GM18858 (cell line): ENCODE measurements around the gene ABHD3.
A peak's percentile ranks its signal among the peaks of the same experiment; 100 is the strongest.
"Not testable (repeated sequence)": the region's sequence is repeated elsewhere in the genome, so short reads cannot be mapped to it uniquely, and the experiment has no call there.

Experiments
- ATAC-seq: cut with Tn5 transposase; IDR thresholded peaks from one replicate; pipeline ENCODE4 v1.9.1; 2021; ENCODE audit not compliant: unreplicated experiment

The ABHD3 gene, protein sequence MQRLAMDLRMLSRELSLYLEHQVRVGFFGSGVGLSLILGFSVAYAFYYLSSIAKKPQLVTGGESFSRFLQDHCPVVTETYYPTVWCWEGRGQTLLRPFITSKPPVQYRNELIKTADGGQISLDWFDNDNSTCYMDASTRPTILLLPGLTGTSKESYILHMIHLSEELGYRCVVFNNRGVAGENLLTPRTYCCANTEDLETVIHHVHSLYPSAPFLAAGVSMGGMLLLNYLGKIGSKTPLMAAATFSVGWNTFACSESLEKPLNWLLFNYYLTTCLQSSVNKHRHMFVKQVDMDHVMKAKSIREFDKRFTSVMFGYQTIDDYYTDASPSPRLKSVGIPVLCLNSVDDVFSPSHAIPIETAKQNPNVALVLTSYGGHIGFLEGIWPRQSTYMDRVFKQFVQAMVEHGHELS

DNA sequence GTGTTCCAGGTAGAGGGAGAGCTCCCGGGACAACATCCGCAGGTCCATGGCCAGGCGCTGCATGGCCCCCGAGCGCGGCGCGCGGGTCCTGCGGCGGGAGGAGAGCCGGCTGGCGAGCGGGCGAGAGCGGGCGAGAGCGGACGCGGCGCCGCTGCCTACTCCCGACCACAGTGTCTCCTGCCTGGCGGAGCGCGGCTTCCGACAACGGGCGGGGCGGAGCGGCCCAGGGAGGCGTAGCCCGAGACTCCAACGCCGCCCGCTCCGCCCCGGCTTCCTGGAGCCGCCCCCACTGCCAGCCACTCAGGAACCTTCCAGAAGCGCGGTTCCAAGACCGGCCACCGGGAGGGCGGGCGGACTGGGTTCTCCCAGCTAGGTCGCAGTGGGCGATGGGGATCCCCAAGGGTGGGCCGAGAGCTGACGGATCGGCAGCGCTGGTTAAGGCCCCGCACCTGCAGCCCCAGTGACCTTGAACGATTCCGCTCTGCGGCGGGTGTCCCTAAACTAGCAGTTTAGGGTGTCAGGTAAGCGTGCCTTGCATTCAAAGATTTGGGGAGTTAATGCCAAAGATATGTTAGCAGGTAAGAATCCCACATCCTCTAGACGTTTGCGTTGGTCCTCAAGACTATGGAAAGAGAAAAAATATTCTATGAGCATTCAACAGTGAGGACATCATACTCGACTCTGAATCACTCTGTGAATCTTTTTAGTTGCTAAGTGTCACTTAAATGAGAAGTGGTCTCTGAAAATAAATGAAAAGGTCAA is at the start of gene ABHD3:
TSS of gene ABHD3 (minus strand) at position 172 of the 762 bp plus-strand sequence. CDS start at position 63, 109 bp downstream.
- peak; percentile 84 for ATAC-seq

DNA sequence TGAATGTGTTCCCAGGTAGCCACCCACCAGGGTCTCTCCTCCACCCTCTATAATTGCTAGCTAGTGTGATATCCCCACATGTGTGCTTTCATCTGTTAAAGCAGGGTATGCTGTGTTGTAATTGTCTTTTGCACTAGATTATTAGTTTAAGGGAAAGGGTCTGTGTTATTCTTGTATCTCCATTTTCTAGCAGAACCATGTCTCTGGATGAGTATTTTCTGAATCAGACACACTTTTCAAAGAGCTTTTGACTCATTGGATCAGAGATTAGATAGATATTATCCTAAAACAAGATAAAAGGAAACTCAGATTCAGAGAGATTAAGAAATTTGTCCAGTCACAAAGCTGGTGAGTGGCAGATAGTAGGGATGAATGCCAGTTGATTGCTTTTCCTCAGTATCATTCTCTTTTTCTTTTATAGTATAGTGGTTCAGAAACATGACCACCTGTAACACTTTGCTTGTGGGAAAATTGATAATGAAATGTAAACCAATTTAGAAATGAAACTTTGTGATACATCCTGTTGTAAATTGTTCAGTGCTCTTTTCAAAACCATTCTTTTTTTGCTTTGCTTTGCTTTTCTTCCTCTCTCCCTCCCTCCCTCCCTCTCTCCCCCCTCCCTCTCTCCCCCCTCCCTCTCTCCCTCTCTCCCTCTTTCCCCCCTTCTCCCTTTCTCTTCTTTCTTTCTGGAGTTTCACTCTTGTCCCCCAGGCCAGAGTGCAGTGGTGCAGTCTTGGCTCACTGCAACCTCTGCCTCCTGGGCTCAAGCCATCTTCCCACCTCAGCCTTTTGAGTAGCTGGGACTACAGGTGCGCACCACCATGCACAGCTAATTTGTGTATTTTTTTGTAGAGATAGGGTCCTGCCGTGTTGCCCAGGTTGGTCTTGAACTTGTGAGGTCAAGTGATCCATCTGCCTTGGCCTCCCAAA is 43.5 kb upstream of the ABHD3 start:
- no peak for ATAC-seq

DNA sequence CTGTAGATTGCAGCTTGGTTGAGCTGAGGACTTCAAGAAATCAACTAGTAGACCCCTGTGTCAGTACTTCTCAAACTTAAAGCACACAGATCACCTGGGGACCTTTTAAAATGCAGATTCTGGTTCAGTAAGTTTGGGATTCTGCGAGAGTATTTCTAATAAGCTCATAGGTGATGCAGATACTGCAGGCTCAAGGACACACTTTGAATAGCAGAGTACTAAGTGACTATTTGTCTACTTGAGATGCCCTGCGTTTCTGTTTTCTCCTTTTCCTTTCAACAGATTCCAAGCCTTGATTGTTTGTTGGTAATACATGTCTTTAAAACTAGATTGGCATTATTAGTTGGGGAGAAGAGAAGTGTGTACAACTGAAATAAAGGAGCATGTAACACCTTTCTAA is 42.7 kb upstream of the ABHD3 start:
- no peak for ATAC-seq

DNA sequence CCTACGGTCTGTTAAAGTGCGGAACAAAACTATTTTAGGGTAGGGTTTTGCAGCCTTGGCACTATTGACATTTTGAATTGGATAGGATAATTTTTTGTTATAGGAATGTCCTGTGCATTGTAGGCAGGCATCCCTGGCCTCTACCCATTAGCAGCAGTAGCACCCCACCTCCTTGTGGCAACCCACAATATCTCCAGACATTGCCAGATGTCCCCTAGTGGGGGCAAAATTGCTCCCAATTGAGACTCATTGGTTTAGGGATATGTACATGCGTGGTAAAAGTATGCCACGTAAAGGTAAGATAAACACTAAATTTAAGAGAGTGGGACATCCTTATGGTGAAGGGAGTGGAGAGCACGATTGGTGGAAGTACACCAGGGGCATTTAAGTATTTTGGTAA is 40.7 kb upstream of the ABHD3 start:
- ATAC-seq = no peak

DNA sequence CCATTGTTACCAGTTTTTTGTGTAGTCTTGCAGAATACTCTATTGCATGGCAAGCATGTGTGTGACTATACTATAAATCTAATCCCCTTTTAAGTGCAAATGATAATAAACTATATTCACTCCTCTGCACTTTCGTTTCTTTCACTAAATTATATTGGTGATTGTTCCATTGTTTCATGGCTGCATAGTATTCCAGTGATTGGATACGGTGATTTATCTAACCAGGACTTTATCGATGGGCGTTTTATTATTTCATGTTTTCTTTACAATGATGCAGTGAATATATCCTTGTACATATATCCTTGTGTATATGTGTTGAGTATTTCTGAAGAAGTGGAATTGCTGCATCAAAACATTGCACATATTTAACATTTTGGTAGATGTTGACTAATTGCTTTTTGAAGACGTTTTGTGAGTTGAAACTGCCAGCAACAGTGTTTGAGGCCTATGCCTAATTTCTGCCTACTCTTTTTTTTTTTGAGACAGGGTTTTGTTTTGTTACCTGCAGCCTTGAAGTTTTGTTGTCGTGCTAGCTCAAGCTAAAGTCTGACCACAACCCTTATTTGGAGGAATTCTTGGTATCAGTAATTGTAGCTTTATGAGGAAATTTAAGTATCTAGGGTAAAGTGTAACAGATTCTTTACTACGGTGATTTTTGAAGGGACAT is 38.7 kb upstream of the ABHD3 start:
- ATAC-seq = no peak

DNA sequence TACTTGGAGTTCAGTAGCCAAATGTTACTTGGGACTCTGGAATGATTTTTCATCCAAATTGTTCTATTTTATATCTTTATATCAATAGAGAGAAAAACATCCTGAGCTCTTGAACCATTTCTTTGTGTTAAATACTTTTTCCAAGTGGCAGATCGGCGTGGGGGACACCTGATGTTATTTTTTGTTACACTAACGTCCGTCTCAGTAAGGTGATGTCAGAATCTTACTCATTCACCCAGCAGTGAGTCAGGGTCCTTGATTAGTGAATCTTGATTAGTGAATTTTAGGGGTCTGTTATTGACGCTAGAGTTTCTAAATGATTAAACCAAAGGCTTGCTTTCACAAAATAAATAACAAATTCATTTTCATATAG is 37.7 kb upstream of the ABHD3 start:
- ATAC-seq = no peak

DNA sequence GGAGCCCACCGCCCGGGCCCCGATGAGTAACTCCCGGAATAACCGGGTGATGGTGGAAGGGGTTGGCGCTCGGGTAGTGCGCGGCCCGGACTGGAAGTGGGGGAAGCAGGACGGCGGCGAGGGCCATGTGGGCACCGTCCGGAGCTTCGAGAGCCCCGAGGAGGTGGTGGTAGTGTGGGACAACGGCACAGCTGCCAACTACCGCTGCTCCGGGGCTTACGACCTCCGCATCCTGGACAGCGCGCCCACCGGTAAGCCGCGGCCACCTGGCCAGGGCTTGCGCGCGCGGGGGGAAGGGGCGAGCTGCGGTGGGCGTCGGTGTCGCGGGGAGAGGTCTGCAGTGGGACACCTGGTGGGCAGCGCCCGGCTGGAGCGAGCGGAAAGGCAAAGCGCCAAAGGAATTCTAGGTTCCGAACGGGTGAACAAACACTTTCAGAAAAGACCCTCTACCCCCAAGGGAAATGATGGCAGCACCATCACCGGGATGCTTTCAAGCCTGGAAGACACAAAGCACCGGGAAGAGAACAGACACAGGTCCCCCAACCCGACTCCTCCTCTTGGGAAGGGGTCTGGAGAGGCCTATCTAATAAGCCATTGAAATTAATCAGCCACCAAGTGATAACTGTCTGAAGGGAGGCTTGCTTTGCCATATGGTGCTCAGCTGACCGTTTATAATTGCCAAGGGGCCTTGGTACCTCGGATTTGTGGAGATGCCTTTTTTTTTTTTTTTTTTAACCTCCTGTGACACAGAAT is 37.2 kb upstream of the ABHD3 start:
- ATAC-seq = peak; percentile 1

DNA sequence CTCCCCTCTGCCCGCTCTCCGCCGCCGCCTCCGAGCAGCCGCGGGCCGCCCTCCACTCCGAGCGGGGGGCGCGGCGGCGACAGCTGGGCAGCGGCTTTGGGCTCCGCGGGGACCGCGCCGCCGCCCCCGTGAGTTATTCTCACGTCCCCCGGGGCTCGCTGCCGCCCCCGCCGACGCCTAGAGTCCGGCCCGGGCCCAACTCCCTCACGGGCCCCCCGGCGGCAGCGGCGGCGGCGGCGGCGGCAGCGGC is 36.7 kb upstream of the ABHD3 start:
- no peak for ATAC-seq

DNA sequence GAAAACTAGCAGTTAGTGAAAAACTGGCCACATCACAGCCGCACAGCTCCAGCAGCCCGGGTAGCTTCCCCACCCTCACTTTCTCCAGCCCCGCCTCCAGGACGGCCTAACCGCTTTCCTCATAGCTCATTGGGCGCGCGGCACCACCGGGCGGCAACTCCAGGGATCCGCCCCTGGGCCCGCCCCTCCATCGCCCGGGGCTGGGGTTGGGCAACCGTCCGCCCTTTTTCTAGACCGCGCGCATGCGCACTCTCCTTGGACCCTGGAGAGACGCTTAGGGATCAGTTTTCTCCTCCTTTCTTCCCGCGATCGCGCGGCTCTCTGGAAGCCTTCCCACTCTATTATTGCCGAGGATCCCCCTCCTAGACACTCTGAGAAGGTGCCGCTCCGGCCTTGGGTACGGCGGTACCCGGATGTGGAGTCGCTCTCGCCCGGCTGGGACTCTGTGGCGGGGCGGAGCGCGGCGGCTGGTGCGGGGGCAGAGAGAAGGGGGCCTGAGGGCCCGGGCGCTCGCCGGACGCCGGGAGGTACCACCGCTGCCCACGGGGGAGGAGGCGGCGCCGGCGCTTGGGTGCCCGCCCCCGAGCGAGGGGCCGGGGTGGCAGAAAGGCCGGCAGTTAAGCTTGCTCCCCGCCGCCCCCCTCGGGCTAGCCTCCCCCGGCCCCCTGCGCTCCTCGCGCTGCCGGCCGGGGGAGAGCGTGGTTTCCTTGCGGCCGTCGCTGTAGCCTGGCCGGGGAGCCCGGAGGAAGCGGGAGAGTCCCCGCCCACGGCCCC is 36.2 kb upstream of the ABHD3 start, which contains the start of gene MIB1:
TSS of gene MIB1 (plus strand) at position 255 of the 774 bp plus-strand sequence. CDS start 792 bp downstream, outside the sequence.
- peak; percentile 92 for ATAC-seq

DNA sequence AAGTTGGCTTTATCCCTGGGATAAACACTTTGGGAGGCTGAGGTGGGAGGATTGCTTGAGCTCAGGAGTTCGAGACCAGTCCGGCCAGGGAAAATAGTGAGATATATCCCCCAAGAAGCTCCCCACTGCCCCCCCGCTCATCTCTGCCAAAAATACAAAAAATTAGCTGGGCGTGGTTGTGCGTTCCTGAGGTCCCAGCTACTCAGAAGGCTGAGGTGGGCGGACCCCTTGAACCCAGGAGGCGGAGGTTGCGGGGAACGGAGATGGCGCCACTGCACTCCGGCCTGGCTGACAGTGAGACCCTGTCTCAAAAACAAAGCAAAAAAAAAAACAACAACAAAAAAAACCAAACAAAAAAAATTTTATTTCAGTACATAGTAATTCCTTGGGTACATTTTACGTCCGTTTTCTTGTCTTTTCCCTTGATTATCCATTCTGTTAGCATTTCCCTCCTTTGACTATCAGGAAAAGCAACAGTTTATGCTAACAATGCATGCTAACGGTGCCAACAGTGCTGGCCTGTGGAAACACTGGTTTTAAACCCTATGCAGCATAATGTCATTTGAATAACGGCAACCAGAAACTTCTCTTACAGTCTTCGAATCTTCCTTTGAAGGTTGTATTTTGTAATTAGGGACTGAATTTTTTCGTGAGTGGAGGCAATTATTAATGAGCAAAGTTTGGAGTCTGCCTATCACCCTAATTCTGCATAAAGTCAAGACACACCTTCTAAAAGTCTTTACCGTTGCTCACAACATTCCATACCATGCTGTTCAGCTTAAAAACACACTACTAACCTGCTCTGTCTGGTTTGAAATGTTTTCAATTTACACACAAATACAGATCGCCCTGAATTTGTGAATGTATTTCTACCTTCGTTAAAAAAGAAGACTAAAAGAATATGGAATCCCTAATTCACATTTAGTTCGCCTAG is 35.3 kb upstream of the ABHD3 start:
- peak; percentile 19 for ATAC-seq

DNA sequence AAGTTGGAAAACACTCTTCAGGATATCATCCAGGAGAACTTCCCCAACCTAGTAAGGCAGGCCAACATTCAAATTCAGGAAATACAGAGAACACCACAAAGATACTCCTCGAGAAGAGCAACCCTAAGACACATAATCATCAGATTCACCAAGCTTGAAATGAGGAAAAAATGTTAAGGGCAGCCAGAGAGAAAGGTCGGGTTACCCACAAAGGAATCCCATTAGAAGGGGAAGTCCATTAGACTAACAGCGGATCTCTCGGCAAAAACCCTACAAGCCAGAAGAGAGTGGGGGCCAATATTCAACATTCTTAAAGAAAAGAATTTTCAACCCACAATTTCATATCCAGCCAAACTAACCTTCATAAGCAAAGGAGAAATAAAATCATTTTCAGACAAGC is 32.4 kb upstream of the ABHD3 start:
- not testable (repeated sequence) for ATAC-seq

DNA sequence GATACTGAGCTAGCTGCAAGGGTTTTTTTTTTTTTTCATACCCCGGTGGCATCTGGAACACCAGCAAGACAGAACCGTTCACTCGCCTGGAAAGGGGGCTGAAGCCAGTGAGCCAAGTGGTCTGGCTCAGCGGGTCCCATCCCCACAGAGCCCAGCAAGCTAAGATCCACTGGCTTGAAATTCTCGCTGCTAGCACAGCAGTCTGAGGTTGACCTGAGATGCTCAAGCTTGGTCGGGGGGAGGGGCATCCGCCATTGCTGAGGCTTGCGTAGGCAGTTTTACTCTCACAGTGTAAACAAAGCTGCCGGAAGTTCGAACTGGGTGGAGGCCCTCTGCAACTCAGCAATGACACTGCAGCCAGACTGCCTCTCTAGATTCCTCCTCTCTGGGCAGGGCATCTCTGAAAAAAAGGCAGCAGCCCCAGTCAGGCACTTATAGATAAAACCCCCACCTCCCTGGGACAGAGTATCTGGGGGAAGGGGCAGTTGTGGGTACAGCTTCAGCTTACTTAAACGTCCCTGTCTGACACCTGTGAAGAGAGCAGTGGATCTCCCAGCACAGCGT is 31.0 kb upstream of the ABHD3 start:
- no peak for ATAC-seq

DNA sequence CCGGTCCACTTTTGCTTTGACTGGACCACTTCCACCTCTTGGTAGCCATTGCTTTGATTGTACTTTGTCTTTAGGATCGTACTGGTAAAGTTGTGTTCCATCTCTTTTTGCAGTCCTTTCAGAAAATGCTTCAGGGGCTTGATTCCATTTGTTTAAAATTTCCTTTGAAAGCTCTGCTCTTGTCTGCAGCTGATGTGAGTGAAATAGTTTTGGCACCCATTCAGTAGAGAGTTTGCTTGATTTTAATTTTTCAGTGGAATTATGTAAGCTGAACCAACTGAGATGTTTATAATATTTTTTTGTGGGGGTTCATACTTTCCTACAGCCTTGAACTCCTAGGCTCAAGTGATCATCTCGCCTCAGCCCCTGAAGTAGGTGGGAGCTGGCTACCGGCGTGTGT is 28.4 kb upstream of the ABHD3 start:
- no peak for ATAC-seq

DNA sequence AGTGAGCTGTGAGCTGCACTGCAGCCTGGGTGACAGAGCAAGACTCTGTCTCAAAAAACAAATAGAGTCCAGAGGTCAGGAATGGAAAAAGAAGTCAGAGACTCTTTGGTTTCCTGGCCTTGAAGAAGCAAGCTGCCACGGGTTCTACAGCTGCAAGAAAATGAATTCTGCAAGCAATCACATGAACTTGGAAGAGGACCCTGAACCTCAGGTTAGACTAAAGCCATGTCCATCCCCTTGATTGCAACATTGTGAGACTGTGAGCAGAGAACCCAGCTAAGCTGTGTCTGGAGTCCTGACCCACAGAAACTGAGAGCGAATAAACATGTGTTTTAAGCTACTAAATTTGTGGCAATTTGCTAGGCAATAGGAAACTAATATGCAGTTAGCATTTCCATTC is 23.1 kb upstream of the ABHD3 start:
- ATAC-seq = no peak

DNA sequence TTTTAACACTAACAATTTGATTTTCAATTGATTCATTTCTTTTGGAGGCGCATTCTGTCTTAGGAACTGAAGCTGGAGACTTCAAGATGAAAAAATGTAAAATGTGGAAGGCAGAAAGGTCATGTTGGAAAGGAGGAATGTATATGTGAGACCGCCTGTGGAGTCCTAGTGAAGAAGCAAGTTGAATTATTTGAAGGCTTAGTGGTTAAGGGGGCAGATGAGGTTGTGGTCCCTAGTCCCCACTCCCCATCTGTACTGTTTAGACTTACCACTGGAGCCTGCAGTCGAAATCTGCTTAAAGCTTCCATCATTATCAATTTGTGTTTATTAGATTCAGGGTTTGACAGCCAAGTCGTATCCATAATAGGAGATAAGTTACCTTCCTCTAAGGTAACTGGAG is 20.6 kb upstream of the ABHD3 start:
- no peak for ATAC-seq

DNA sequence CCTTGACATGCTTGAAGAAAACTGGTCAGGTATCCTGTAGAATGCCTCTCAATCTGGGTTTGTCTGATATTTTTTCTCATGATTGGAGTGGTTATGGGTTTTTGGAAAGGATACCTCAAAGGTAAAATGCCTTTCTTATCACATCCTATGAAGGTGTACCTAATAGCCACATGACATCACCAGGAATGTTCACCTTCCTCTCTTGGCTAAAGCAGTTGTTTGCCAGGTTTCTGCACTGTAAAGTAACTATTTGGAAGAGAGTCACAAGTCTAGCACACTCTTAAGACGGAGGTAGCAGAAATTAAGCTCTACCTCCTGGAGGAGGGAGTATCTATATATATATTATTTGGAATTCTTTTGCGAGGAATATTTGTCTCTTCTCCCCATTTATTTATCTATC is 18.1 kb upstream of the ABHD3 start:
- ATAC-seq = no peak

DNA sequence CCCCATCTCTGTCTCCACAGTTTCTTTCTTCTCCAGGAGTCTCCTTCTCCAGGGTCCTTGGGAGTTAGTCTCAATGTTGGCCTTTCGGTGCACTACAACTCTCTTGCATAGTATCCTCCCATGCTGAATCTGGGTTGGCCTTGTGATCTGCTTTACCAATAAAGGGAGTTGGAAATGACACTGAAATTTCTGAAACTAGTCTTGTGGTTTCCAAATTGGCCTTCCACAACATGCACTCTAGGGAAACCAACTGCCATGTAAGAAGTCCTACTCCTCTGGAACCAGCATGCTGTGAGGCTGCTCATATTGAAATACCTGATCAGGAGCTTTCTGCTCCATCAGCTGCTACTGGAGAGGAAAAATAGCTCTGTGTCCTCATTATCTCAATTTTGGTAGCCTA is 9.9 kb upstream of the ABHD3 start:
- ATAC-seq = peak; percentile 58

DNA sequence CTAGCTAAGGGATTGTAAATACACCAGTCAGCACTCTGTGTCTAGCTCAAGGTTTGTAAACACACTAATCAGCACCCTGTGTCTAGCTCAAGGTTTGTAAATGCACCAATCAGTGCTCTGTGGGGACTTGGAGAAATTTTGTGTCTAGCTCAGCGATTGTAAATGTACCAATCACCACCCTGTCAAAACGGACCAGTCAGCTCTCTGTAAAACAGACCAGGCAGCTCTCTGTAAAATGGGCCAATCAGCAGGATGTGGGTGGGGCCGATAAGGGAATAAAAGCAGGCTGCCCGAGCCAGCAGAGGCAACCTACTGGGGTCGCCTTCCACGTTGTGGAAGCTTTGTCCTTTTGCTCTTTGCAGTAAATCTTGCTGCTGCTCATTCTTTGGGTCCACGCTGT is 2.6 kb upstream of the ABHD3 start:
- ATAC-seq = not testable (repeated sequence)
